H1 (cell line): ENCODE measurements around the gene VIPR2. TPM values are rescaled to one million over a fixed set of nuclear protein-coding genes. Genes with fewer than 3 reads are reported as not detected.

Experiments used
- CTCF ChIA-PET: fragments of 300-600 bp; sonication (Branson Sonifier 250); formaldehyde crosslinking; loops from one replicate; lab custom pipeline; 2021; ENCODE audit not compliant: partially characterized antibody; lab: Charles Lee
- POLR2A ChIA-PET: fragments of 300-600 bp; sonication (Branson Sonifier 250); formaldehyde crosslinking; loops from one replicate; lab custom pipeline; 2021; ENCODE audit warnings: inconsistent platforms; ENCODE audit not compliant: partially characterized antibody; lab: Charles Lee
- DNase-seq, 2 experiments: peaks; one replicate each; pipeline versions ENCODE4 v3.0.0 to v3.0.0-alpha.2; 2010 to 2022; ENCODE audit warnings: low spot score in 2 of 2, low read depth in 1 of 2, mixed read lengths in 1 of 2
- FAIRE-seq: peaks from 2 replicates; lab custom pipeline; 2011; peaks lifted over from hg19 to GRCh38; lab: Jason Lieb, UNC
- H2AFZ ChIP-seq: 2 replicates; pipeline ENCODE4 v1.8.1; 2012; ENCODE audit warnings: low read length, inconsistent platforms
- H2AK5ac ChIP-seq: 2 replicates; pipeline ENCODE4 v1.6.1; 2013; ENCODE audit warnings: low read depth, low read length
- H2BK120ac ChIP-seq: replicated peaks from 2 replicates; pipeline ENCODE3; 2013; ENCODE audit warnings: low read depth, low read length, inconsistent platforms
- H2BK12ac ChIP-seq: 2 replicates; pipeline ENCODE4 v1.6.1; 2013; ENCODE audit warnings: low read depth, low read length
- H2BK15ac ChIP-seq: 2 replicates; pipeline ENCODE4 v1.6.1; 2013; ENCODE audit warnings: low read length
- H2BK20ac ChIP-seq: 2 replicates; pipeline ENCODE4 v1.6.1; 2013; ENCODE audit warnings: low read length
- H2BK5ac ChIP-seq: 2 replicates; pipeline ENCODE4 v1.6.1; 2013; ENCODE audit warnings: low read depth, low read length
- H3K14ac ChIP-seq: 2 replicates; pipeline ENCODE4 v1.6.1; 2013; ENCODE audit warnings: inconsistent platforms; ENCODE audit not compliant: insufficient read length
- H3K18ac ChIP-seq: 2 replicates; pipeline ENCODE4 v1.6.1; 2013; ENCODE audit warnings: low read length; ENCODE audit errors: extremely low read depth
- H3K23ac ChIP-seq: 2 replicates; pipeline ENCODE4 v1.6.1; 2013; ENCODE audit warnings: inconsistent platforms; ENCODE audit not compliant: insufficient read length
- H3K23me2 ChIP-seq: 2 replicates; pipeline ENCODE4 v1.6.1; 2013; ENCODE audit warnings: low read depth, low read length
- H3K27ac ChIP-seq: 2 replicates; pipeline ENCODE4 v1.6.1; 2011; ENCODE audit warnings: low read depth, low read length, inconsistent platforms
- H3K27me3 ChIP-seq, 4 experiments: replicated peaks in 1 of 4; 1 replicate in 1 of 4; 2 replicates in 3 of 4; pipeline versions ENCODE4 v1.6.1 to v1.8.1; 2011 to 2013; ENCODE audit warnings: low read length in 3 of 4, mild to moderate bottlenecking in 3 of 4, inconsistent platforms in 2 of 4, mixed read lengths in 2 of 4, moderate library complexity in 1 of 4; ENCODE audit not compliant: control insufficient read depth in 3 of 4, insufficient read depth in 3 of 4; ENCODE audit errors: extremely low read depth in 1 of 4
- H3K36me3 ChIP-seq, 4 experiments: 2 replicates each; pipeline versions ENCODE4 v1.6.1 to v1.8.1; 2011 to 2013; ENCODE audit warnings: mild to moderate bottlenecking in 4 of 4, low read length in 3 of 4, moderate library complexity in 2 of 4, control low read depth in 1 of 4, inconsistent platforms in 1 of 4; ENCODE audit not compliant: insufficient read depth in 4 of 4, control insufficient read depth in 2 of 4
- H3K4ac ChIP-seq: replicated peaks from 2 replicates; pipeline ENCODE3; 2013; ENCODE audit warnings: low read length, low read depth, mixed read lengths, inconsistent platforms; ENCODE audit not compliant: insufficient read length
- H3K4me1 ChIP-seq, 4 experiments: replicated peaks in 1 of 4; 1 replicate in 1 of 4; 2 replicates in 3 of 4; pipeline versions ENCODE4 v1.6.1 to v1.8.1; 2011 to 2013; ENCODE audit warnings: low read length in 3 of 4, inconsistent platforms in 2 of 4, mixed read lengths in 1 of 4; ENCODE audit not compliant: insufficient read depth in 4 of 4, control insufficient read depth in 3 of 4
- H3K4me2 ChIP-seq, 2 experiments: 2 replicates each; pipeline versions ENCODE4 v1.6.1 to v1.8.1; 2011 to 2013; ENCODE audit warnings: low read depth in 2 of 2, low read length in 2 of 2, control low read depth in 1 of 2, inconsistent platforms in 1 of 2, mild to moderate bottlenecking in 1 of 2; ENCODE audit not compliant: insufficient read depth in 1 of 2
- H3K4me3 ChIP-seq, 4 experiments: fragments of 200-600, 300-600 bp in 1 of 4; sonication (generic), shearing (Covaris generic), sonication (Bioruptor Twin) in 1 of 4; 2 replicates each; pipeline versions ENCODE4 v1.5.1 to v1.8.1; 2011 to 2016; ENCODE audit warnings: low read length in 4 of 4, low read depth in 3 of 4, control low read depth in 2 of 4, inconsistent platforms in 2 of 4, mild to moderate bottlenecking in 2 of 4, mixed read lengths in 1 of 4, moderate library complexity in 1 of 4; ENCODE audit not compliant: insufficient read depth in 2 of 4; ENCODE audit errors: extremely low read depth in 1 of 4
- H3K56ac ChIP-seq: replicated peaks from 2 replicates; pipeline ENCODE3; 2013; ENCODE audit warnings: low read depth, mild to moderate bottlenecking, mixed read lengths, low read length, inconsistent platforms; ENCODE audit not compliant: insufficient read length
- H3K79me1 ChIP-seq: 2 replicates; pipeline ENCODE4 v1.6.1; 2013; ENCODE audit warnings: low read depth, low read length, control low read depth
- H3K79me2 ChIP-seq, 2 experiments: 2 replicates each; pipeline versions ENCODE4 v1.6.1 to v1.8.1; 2012 to 2013; ENCODE audit warnings: low read length in 2 of 2, mild to moderate bottlenecking in 2 of 2, inconsistent platforms in 1 of 2; ENCODE audit not compliant: insufficient read depth in 2 of 2, control insufficient read depth in 1 of 2
- H3K9ac ChIP-seq, 4 experiments: replicated peaks in 1 of 4; 1 replicate in 1 of 4; 2 replicates in 3 of 4; pipeline versions ENCODE4 v1.6.1 to v1.8.1; 2011 to 2013; ENCODE audit warnings: low read depth in 3 of 4, low read length in 3 of 4, control low read depth in 2 of 4, mild to moderate bottlenecking in 2 of 4, moderate library complexity in 2 of 4, inconsistent platforms in 1 of 4; ENCODE audit errors: extremely low read depth in 1 of 4
- H3K9me3 ChIP-seq, 2 experiments: 2 replicates each; pipeline versions ENCODE4 v1.6.1 to v1.8.1; 2012 to 2013; ENCODE audit warnings: mild to moderate bottlenecking in 2 of 2, moderate library complexity in 2 of 2, control low read depth in 1 of 2, inconsistent platforms in 1 of 2, low read depth in 1 of 2, low read length in 1 of 2, mixed read lengths in 1 of 2; ENCODE audit not compliant: insufficient read depth in 2 of 2
- H4K20me1 ChIP-seq, 2 experiments: replicated peaks in 1 of 2; 2 replicates each; pipeline versions ENCODE3 to v1.8.1; 2011 to 2013; ENCODE audit warnings: inconsistent platforms in 2 of 2, low read length in 2 of 2, mild to moderate bottlenecking in 1 of 2; ENCODE audit not compliant: insufficient read depth in 2 of 2, control insufficient read depth in 1 of 2
- H4K5ac ChIP-seq: 2 replicates; pipeline ENCODE4 v1.6.1; 2013; ENCODE audit warnings: low read length, low read depth, mixed read lengths, inconsistent platforms; ENCODE audit not compliant: insufficient read length
- H4K8ac ChIP-seq: 2 replicates; pipeline ENCODE4 v1.8.0; 2013; ENCODE audit warnings: mild to moderate bottlenecking, moderate library complexity, low read length, inconsistent platforms; ENCODE audit not compliant: insufficient read depth; ENCODE audit errors: extremely low read depth
- H4K91ac ChIP-seq: replicated peaks from 2 replicates; pipeline ENCODE3; 2013; ENCODE audit warnings: low read length, mixed read lengths, inconsistent platforms; ENCODE audit not compliant: insufficient read length
- BACH1 ChIP-seq: IDR thresholded peaks from 2 replicates; pipeline ENCODE4 v1.6.1; 2012; ENCODE audit warnings: low read length, improper control_type of control experiment
- CEBPB ChIP-seq: IDR thresholded peaks from 2 replicates; pipeline ENCODE4 v1.6.1; 2012; ENCODE audit warnings: low read depth, low read length
- GTF2F1 ChIP-seq: IDR thresholded peaks from 2 replicates; pipeline ENCODE4 v1.6.1; 2012; ENCODE audit warnings: low read depth, low read length, improper control_type of control experiment, borderline replicate concordance
- HDAC2 ChIP-seq, 2 experiments: fragments of 300-600 bp in 1 of 2; sonication (generic) in 1 of 2; IDR thresholded peaks; 2 replicates each; pipeline ENCODE4 v1.6.1; 2011 to 2012; ENCODE audit warnings: low read depth in 2 of 2, low read length in 2 of 2, mild to moderate bottlenecking in 2 of 2, moderate library complexity in 2 of 2, borderline replicate concordance in 1 of 2, inconsistent platforms in 1 of 2
- HDAC6 ChIP-seq: IDR thresholded peaks from one replicate; pipeline ENCODE4 v1.7.1; 2012; ENCODE audit warnings: low read depth, mild to moderate bottlenecking, inconsistent platforms, low read length, moderate library complexity
- JUND ChIP-seq: IDR thresholded peaks from 2 replicates; pipeline ENCODE4 v1.6.1; 2011; ENCODE audit warnings: mild to moderate bottlenecking, improper control_type of control experiment, low read length
- NRF1 ChIP-seq: IDR thresholded peaks from 2 replicates; pipeline ENCODE4 v1.6.1; 2011; ENCODE audit warnings: mild to moderate bottlenecking, low read depth, low read length, improper control_type of control experiment
- PHF8 ChIP-seq: fragments of 200-600 bp; sonication (generic); conservative IDR thresholded peaks from 2 replicates; pipeline ENCODE4 v1.7.1; 2012; ENCODE audit warnings: low read depth, mild to moderate bottlenecking, inconsistent platforms, low read length, moderate library complexity
- POLR2A ChIP-seq, 2 experiments: IDR thresholded peaks; 1 replicate in 1 of 2; 2 replicates in 1 of 2; pipeline ENCODE4 v1.6.1; 2011; ENCODE audit warnings: low read depth in 2 of 2, low read length in 2 of 2, mild to moderate bottlenecking in 2 of 2; ENCODE audit errors: control extremely low read depth in 1 of 2
- RBBP5 ChIP-seq: IDR thresholded peaks from 2 replicates; pipeline ENCODE4 v1.7.1; 2012; ENCODE audit warnings: low read depth, mild to moderate bottlenecking, inconsistent platforms, low read length, moderate library complexity, borderline replicate concordance
- RFX5 ChIP-seq: IDR thresholded peaks from 2 replicates; pipeline ENCODE4 v1.6.1; 2011; ENCODE audit warnings: low read depth, low read length, improper control_type of control experiment, borderline replicate concordance
- SAP30 ChIP-seq: fragments of 300-600 bp; sonication (generic); IDR thresholded peaks from 2 replicates; pipeline ENCODE4 v1.7.1; 2012; ENCODE audit warnings: low read length, moderate library complexity, mild to moderate bottlenecking, inconsistent platforms; ENCODE audit not compliant: insufficient read depth, insufficient replicate concordance
- SIRT6 ChIP-seq: IDR thresholded peaks from one replicate; pipeline ENCODE4 v1.7.1; 2012; ENCODE audit warnings: low read length, inconsistent platforms
- TAF1 ChIP-seq: IDR thresholded peaks from 2 replicates; pipeline ENCODE4 v1.6.1; 2011; ENCODE audit warnings: mild to moderate bottlenecking, low read depth, low read length
- TBP ChIP-seq: IDR thresholded peaks from 2 replicates; pipeline ENCODE4 v1.6.1; 2011; ENCODE audit warnings: low read depth, low read length, improper control_type of control experiment
- YY1 ChIP-seq: IDR thresholded peaks from 2 replicates; pipeline ENCODE4 v1.6.1; 2011; ENCODE audit warnings: low read depth, mild to moderate bottlenecking, low read length
- WGBS, 2 experiments: shearing (Covaris generic) in 1 of 2; methylation state at CpG; one replicate each; pipeline versions ENCODE4 v1.1.6 to v1.1.7; 2013 to 2015; ENCODE audit warnings: low lambda C conversion rate in 2 of 2, mixed read lengths in 2 of 2, inconsistent platforms in 1 of 2, low coverage in 1 of 2, missing lambda C conversion rate in 1 of 2; ENCODE audit not compliant: insufficient replicate concordance in 2 of 2, insufficient coverage in 1 of 2, insufficient read length in 1 of 2; ENCODE audit errors: extremely low coverage in 1 of 2, missing lambda C conversion rate in 1 of 2; 5-methylcytosine and 5-hydroxymethylcytosine counted together
- polyA plus RNA-seq, 7 experiments: library from polyadenylated mRNA; depleted of rRNA in 3 of 7; stranded (reverse) in 5 of 7; unstranded in 2 of 7; fragments of >200 nt in 5 of 7; fragments of 200-250 nt in 2 of 7; gene quantifications; 1 replicate in 5 of 7; 2 replicates in 1 of 7; 4 replicates in 1 of 7; pipeline versions ENCODE4 v1.2.1 to v1.2.3, GENCODE V29; 2011 to 2013; ENCODE audit warnings: missing spikeins in 2 of 7, mixed read lengths in 2 of 7
- total RNA-seq: library from RNA; stranded (reverse); fragmentation: NEBNext Ultra II Directional; extraction: Animal tissue kit (Norgen Biotek cat#: 25700); gene quantifications from 2 replicates; pipeline ENCODE4 v1.2.1, GENCODE V29; 2021

The VIPR2 gene
- total and polyA plus RNA-seq, 2 of the 8 experiments (the other 6 are each of a cell fraction or from before 2014, with no cell fraction given), result 2.4 to 6.3 TPM

DNA sequence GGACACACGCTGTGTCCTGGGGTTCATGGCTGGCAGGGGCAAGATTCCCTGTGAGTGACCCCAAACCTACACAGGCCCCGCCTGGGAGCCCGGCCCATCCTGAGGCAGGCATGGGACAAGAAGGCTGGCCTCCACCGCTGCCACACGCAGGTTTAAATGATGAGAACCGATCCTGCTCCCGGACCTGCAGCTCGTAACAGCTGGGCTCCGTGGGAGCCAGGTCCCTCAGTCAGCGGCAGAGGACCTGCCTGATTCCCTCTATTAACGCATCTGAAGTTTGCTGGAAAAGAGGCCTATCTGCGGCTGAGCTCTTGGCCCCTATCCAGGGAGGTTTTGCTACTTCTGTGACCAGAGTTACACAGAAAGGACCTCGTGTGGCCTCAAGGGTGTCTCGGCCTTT lies 112.3 kb downstream of the VIPR2 start:
- no peaks in the 10 kb centered on the region for H4K20me1 ChIP-seq
- H4K91ac ChIP-seq, result no peak overlapping the region
- H4K8ac ChIP-seq, result no peak overlapping the region
- no peak overlapping the region for H3K23ac ChIP-seq
- no peaks in the 10 kb centered on the region; a peak in 1 of 8 replicates for H3K36me3 ChIP-seq
- H3K23me2 ChIP-seq, result peaks cover 11% of the 10 kb centered on the region; the same call in 1 of the 2 replicates
- DNase-seq (peak in 1 of 2 experiments; percentile 43), FAIRE-seq (no peak)
- POLR2A ChIA-PET, result no interaction called here
- no peak overlapping the region for H3K4me2 ChIP-seq
- H3K27ac ChIP-seq, result no peak overlapping the region
- peaks cover 0 to 3% (median 2%) of the 10 kb centered on the region in 4 experiments; a peak in 3 of 7 replicates for H3K27me3 ChIP-seq
- no peak overlapping the region for H2AFZ ChIP-seq
- no peak overlapping the region for H3K56ac ChIP-seq
- CTCF ChIA-PET, result interaction anchor here (1.1 to 4.0 kb wide), 2 partner anchors 56 to 206 kb away, joined by 3 to 15 read pairs; no protein-coding TSS in a partner anchor
- H3K4ac ChIP-seq, result no peak overlapping the region
- 87% methylated on average over 14 of the region's 14 CpGs; no CpG with 5 or more reads in 1 of the 2 experiments for WGBS, 2 experiments
- H2BK20ac ChIP-seq, result no peak overlapping the region
- H3K79me1 ChIP-seq, result no peaks in the 10 kb centered on the region
- H3K4me3 ChIP-seq, result no peak overlapping the region
- H2BK15ac ChIP-seq, result no peak overlapping the region
- H3K79me2 ChIP-seq, result no peaks in the 10 kb centered on the region
- no peak overlapping the region for H2BK120ac ChIP-seq
- no peak overlapping the region for H3K14ac ChIP-seq
- no peak overlapping the region; the same call in 1 of the 2 replicates for H2AK5ac ChIP-seq
- no peak overlapping the region for H4K5ac ChIP-seq
- H3K9ac ChIP-seq, result no peak overlapping the region
- H3K4me1 ChIP-seq, result peaks cover 0 to 17% (median 10%) of the 10 kb centered on the region in 4 experiments; a peak in 5 of 7 replicates
- no peak overlapping the region for H3K18ac ChIP-seq
- H2BK5ac ChIP-seq, result no peak overlapping the region
- no peaks in the 10 kb centered on the region for H3K9me3 ChIP-seq
- no peak overlapping the region for H2BK12ac ChIP-seq
- TF ChIP-seq TAF1, result no peak
- TF ChIP-seq TBP, result no peak
- no peak for TF ChIP-seq POLR2A (IDR thresholded peaks at IDR 0.05; ENCODE audit: control extremely low read depth in 1 of 2, low read depth in 2 of 2, low read length in 2 of 2)
- TF ChIP-seq NRF1, result no peak
- TF ChIP-seq PHF8, result no peak
- no peak for TF ChIP-seq RBBP5
- no peak for TF ChIP-seq JUND
- TF ChIP-seq YY1, result no peak
- TF ChIP-seq SAP30, result no peak
- no peak for TF ChIP-seq BACH1
- TF ChIP-seq GTF2F1, result no peak
- no peak for TF ChIP-seq HDAC6
- no peak for TF ChIP-seq RFX5
- no peak for TF ChIP-seq SIRT6
- no peak for TF ChIP-seq CEBPB
- no peak for TF ChIP-seq HDAC2 (IDR thresholded peaks at IDR 0.05; ENCODE audit: borderline replicate concordance in 1 of 2, low read depth in 2 of 2, low read length in 2 of 2)
